ENCODE data around the gene ARMH3.

ARMH3 gene

GRCh38 chr10:101892782-101893391, 163.1 kb downstream of the ARMH3 start:
- no peak for DNase-seq

DNA sequence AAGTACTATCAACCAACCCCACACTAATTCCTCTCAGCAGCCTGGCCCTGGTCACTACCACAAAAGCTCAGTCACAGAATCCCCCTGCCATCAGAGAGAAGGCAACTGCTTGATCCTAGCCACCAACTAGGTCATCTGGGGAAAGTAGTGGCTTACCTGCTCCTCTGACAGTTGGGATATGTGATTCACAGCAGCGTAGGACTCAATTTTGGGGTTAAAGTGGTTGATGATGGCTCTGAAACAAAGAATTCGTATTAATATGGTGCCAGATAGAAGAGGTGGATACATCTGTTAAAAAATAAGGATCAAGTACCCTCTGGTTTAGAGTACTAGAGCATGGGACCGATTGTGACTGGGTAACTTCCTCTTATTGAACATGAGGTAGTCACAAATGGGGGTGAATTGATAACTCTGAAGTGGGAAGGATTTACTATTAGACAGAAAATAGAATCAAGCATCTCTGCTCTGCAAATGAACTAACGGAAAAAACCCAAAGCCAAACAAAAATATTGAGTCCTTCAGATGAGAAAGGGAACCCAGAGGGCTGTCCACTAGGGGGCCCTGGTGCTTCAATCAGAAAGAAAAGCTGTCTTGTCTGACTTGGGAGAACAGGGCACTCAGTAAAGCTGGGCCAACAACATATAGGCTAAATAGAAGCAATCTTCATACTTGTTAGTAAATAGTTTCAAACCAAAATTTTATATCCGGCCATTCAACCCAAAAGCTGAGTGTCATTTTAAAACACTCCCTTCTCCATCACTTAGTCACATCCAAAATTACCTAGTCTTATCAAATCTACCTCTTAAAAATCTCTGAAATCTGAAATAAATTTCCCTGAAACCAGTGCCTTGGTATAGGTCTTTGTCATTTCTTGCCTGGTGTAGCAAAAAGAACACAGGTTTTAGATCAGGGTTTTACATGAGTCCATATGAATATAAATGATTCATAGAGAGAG, 166.4 kb downstream of the ARMH3 start:
- DNase-seq: peak; percentile 32

GRCh38 chr10:101888251-101888949, 167.6 kb downstream of the ARMH3 start:
- no peak for DNase-seq

DNA sequence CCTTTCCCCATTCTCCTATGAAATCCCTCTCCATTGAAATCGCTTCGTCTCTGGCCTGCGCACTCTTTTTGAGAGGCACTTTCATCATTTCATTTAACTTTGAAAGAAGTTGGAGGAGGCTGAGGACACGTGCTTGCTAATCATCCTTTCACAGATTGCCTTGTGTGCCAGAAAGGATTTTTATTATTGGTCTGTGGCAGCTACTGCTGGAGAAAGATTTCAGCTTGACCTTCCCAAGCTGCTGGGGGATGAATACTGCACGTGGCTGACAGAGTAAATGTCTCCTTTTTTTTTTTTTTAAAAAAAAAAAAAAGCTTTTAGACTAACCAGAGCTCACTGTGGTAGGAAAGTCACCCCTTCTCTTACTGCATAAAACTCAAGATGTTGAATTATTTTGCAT, 168.2 kb downstream of the ARMH3 start:
- DNase-seq: no peak

GRCh38 chr10:101886521-101887312, 169.3 kb downstream of the ARMH3 start:
- no peak for DNase-seq

- no peak for DNase-seq
Measured at GRCh38 chr10:101881036-101881774, 174.8 kb downstream of the ARMH3 start.

- DNase-seq: no peak
Measured at GRCh38 chr10:101880232-101880573, 175.8 kb downstream of the ARMH3 start.

DNA sequence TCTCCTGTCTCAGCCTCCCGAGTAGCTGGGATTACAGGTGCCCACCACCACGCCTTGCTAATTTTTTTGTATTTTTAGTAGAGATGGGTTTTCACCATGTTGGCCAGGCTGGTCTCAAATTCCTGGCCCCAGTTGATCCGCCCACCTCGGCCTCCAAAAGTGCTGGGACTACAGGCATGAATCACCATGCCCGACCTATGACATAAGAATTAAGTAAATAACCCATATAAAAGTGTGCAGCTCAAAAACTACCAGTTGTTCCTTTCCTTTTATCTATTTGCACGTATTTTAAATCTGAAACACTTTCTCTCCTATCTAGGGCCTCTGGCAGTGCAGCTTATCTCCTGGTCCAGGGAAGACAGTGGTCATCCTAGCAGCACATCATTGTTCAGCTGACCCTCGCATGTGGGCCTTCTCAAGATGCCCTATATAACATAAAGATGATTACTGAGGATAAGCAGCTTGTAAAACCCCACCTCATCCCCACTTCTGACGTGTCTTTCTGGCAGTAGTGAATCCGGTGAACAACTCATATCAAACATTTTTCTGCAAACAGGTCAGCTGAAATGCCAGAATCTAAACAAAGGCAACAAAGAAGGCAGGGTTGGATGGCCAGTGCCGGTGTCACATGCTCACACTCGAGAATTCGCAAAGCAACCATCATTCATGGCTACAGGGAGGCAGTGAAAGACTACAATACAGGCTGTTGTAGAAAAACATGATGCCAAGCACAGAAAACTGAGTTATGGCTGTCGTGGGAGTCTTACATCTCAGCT, 176.3 kb downstream of the ARMH3 start:
- no peak for DNase-seq

DNA sequence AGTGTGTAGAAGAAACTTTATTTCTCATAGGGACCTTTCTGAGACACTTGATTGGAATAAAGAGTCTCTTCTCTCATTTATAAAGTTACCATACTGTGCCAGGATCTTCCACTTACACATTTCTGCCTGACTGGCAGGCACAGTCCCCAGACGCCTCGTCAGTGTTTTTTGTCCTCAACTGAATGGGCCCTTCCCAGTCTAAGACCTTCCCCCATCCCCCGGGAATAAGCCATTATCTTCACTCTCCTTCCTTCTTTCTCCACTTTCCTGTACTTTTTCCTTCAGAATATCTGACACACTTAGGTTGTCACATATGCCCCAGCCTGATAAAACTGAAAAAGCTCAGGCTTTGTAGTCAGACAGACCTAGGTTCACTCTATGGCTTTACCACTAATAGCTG, 177.1 kb downstream of the ARMH3 start:
- DNase-seq: no peak

DNA sequence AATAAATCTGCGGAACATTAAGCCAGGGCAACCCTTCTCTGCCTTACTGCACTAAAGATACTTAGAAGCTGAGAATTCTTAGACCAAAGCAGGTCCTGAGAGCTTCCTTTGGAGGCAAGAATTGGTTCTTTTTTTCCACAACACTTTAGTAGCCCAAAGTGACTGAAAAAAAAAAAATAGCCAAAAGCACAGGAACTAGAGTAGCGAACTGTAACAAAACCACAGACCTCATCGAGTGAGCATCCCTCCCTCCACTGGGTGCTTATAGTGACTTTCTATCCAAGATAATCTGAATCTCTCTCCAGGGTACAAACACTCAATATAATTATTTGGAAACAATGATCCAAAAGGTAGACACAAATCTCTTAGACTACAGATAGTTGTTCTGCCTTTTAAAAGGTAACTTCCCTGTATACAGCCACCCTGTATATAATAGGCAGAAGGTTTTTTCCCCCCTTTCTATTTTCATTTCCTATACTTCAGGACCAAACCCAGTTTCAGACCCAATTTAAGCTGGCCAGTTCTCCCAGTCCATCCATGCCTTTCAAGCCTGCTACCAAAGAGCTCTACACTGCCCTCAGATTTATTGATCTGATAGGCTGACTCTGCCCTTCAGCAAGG, 180.8 kb downstream of the ARMH3 start:
- DNase-seq: no peak

GRCh38 chr10:101874252-101874651, 181.7 kb downstream of the ARMH3 start:
- no peak for DNase-seq

DNA sequence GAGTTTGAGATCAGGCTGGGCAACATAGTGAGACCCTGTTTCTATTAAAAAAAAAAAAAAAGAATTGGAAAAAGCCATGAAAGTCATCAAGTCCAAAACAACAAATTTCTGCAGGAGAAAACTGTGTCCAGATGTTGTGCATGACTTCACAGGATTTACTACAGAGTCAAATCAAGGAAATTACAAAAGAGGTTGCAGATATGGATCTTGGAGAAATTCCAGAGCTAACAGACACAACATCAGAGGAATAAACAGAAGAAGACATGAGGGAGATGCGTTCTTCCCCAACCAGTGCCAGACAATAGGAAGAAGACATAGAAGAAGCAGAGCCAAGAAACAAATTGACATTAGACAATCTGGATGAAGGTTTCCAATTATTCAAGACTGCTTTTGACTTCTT, 188.0 kb downstream of the ARMH3 start:
- no peak for DNase-seq

- DNase-seq: no peak
Measured at GRCh38 chr10:101859530-101859929, 196.4 kb downstream of the ARMH3 start.

- DNase-seq: no peak
Measured at GRCh38 chr10:101858723-101859500, 197.1 kb downstream of the ARMH3 start.

GRCh38 chr10:101857802-101858476, 198.0 kb downstream of the ARMH3 start:
- DNase-seq: no peak

DNA sequence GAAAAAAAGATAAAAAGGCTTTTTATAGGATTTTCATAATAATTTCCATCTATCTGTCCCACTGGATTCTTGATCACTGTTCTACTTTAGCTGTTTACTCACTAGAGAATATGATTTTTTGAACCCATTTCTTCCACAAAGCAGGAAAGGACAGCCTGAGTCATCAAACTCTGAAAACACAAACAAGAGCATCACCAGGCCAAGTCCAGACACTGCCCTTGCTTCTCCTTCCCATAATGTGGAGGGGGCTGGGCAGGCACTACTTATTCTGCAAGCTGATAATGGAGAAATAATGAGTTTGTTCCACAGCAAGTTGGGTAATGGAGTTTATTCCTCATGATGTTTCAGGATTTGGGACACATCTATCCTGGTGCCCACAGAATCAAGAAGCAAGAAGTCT, 199.3 kb downstream of the ARMH3 start:
- DNase-seq: no peak

DNA sequence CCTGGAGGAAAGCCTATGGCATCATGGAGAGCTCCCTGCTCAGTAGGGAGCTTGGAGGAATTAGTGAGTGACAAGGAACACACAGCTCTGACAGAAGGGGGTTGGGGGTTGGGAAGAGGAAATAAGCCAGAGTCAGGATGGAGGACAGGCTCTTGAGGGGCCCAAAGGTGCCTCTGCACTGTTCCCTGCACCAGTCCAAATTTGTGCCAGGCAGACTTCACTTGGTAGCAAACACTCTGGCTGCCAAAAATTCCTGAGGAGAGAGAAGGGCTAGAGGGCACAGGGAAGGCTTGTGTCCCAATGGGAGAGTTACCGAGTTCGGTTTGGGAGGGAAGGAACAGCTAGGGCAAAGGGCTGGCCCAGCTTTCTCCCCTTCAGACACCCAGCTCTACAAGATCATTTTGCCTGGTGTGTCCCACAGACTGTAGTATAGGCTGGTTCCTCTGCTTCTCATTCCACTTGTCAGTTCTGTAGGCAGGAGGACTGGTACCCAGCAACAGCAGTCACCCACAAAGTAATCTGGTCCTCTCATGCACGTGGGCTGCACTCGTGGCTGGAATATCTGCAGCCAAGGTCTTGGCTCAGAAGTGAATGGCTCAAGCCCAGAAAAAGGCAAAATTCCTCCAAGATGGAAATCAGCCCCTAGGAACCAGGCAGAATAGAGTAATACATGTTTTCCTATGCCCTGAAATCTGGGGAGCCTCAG, 204.4 kb downstream of the ARMH3 start:
- DNase-seq: no peak

DNA sequence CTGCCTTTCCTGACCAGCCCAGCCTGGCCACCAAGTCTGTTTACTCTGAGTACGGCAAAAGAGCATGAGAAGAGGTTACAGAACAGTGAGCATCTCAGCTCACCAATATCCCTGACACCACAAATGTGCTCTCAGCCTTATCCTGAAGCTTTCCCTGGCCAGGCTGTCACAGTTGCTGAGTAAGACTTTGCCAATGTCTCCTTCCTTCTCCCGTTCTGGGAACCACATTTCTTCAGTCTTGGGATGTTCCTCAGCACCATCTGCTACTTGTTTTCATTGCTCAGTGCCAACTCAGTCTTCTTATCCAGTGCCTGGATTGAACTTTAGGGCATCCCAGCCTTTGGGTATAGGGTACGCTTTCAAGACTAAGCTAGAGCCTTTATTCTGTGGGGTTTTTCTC, 205.2 kb downstream of the ARMH3 start:
- DNase-seq: no peak

- DNase-seq: no peak
Measured at GRCh38 chr10:101848894-101849351, 207.1 kb downstream of the ARMH3 start.

Data from NCI-H2227 treated with DMSO at 0.1 percent for 48 hours (cell line).